Measurements from ENCODE around the gene PJA1.

PJA1 gene

GRCh38 chrX:69163936-69164741 lies 1.1 kb downstream of the PJA1 start:
- peak; percentile 60 for DNase-seq

- no peak for DNase-seq
Observed at GRCh38 chrX:69162361-69162865, 2.8 kb downstream of the PJA1 start.

- DNase-seq = no peak
Observed at GRCh38 chrX:69161786-69162349, 3.4 kb downstream of the PJA1 start.

- DNase-seq = no peak
Observed at GRCh38 chrX:69161371-69161770, 3.9 kb downstream of the PJA1 start.

- peak; percentile 41 for DNase-seq
Observed at GRCh38 chrX:69158166-69158980, 6.9 kb downstream of the PJA1 start.

GRCh38 chrX:69156638-69157037 lies 8.6 kb downstream of the PJA1 start:
- no peak for DNase-seq

- no peak for DNase-seq
Observed at GRCh38 chrX:69155786-69156520, 9.3 kb downstream of the PJA1 start.

GRCh38 chrX:69154051-69154450 lies 11.2 kb downstream of the PJA1 start:
- no peak for DNase-seq

- DNase-seq = no peak
Observed at GRCh38 chrX:69153060-69153730, 12.1 kb downstream of the PJA1 start.

- DNase-seq = no peak
Observed at GRCh38 chrX:69152417-69152841, 12.8 kb downstream of the PJA1 start.

GRCh38 chrX:69151866-69152284 lies 13.4 kb downstream of the PJA1 start:
- DNase-seq = no peak

GRCh38 chrX:69150281-69150960 lies 14.8 kb downstream of the PJA1 start:
- DNase-seq = no peak

- no peak for DNase-seq
Observed at GRCh38 chrX:69149466-69150280, 15.6 kb downstream of the PJA1 start.

GRCh38 chrX:69148946-69149345 lies 16.3 kb downstream of the PJA1 start:
- no peak for DNase-seq

- no peak for DNase-seq
Observed at GRCh38 chrX:69146739-69147138, 18.5 kb downstream of the PJA1 start.

GRCh38 chrX:69145714-69146113 lies 19.5 kb downstream of the PJA1 start:
- DNase-seq = no peak

GRCh38 chrX:69144838-69145680 lies 20.2 kb downstream of the PJA1 start:
- no peak for DNase-seq

- DNase-seq = no peak
Observed at GRCh38 chrX:69143530-69143929, 21.7 kb downstream of the PJA1 start.

- DNase-seq = no peak
Observed at GRCh38 chrX:69142788-69143469, 22.3 kb downstream of the PJA1 start.

All from activated CD8-positive, alpha-beta memory T cell treated with anti-CD3 and anti-CD28 coated beads, Interleukin-2, amount 50 U/mL, for 4 hours (primary cell).